GM18505 (cell line): ENCODE results near the gene PALMD.

Experiments used
- ATAC-seq: cut with Tn5 transposase; IDR thresholded peaks from one replicate; pipeline ENCODE4 v1.9.1; 2021; ENCODE audit not compliant: unreplicated experiment
- POLR2A ChIP-seq: IDR thresholded peaks from 4 replicates; pipeline ENCODE4 v1.6.1; 2011; ENCODE audit warnings: borderline replicate concordance; ENCODE audit not compliant: insufficient read depth, insufficient read length; ENCODE audit errors: extremely low read depth

PALMD gene

GRCh38 chr1:99710994-99711393 is 65.1 kb downstream of the PALMD start:
- TF ChIP-seq POLR2A, result no peak
- ATAC-seq, result no peak

DNA sequence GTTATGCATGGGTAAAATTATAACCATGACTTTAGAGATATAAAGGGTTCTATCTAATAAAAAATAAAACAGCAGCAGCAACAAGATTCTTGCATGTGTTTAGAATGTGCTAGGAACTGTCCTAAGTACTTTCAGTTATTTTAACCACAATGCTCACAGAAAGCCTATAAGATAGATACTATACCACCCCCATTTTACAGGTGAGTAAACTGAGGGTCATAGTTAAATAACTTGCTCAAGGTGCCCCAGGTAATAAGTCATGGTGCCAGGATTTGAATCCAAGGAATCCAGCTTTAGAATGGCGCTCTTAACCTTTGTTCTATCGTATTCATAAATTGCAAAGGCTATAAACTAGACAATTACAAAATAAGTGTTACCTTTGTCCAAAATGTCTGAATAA is 67.1 kb downstream of the PALMD start:
- no peak for TF ChIP-seq POLR2A
- no peak for ATAC-seq

DNA sequence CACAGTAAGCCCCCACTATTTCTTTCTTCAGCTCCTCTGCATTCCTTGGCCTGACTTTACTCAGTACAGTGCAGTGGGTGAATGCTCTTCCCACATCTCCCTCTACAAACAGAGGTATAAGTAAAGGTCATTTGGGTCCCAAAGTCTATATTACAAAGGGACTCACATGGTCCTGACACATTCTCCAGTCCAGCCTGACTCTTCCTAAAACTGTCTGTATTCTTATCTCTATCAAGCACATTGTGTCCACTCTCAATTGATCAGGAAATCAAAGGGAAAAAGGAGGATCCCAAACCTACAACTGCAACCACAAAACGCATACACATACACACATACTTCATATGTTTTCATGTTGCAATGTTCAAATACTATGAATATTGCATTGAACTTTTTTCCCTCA is 71.1 kb downstream of the PALMD start:
- TF ChIP-seq POLR2A, result no peak
- no peak for ATAC-seq

- no peak for ATAC-seq
- TF ChIP-seq POLR2A, result no peak
These were observed 77.3 kb downstream of the PALMD start for GRCh38 chr1:99723251-99723650.

DNA sequence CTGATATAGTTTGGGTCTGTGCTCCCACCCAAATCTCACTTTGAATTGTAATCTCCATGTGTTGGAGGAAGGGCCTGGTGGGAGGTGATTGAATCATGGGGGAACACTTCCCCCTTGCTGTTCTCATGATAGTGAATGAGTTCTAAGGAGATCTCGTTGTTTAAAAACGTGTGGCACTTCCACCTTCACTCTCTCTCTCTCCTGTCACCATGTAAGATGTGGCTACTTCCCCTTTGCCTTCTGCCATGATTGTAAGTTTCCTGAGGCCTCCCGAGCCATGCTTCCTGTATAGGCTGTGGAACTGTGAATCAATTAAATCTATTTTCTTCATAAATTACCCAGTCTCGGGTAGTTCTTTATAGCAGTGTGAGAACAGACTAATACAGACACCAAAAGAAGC is 80.1 kb downstream of the PALMD start:
- no peak for TF ChIP-seq POLR2A
- no peak for ATAC-seq

GRCh38 chr1:99726407-99726806 is 80.5 kb downstream of the PALMD start:
- no peak for ATAC-seq
- no peak for TF ChIP-seq POLR2A

- TF ChIP-seq POLR2A, result no peak
- no peak for ATAC-seq
These were observed 80.9 kb downstream of the PALMD start for GRCh38 chr1:99726818-99727217.

GRCh38 chr1:99727575-99728185 is 81.8 kb downstream of the PALMD start:
- TF ChIP-seq POLR2A, result no peak
- ATAC-seq, result no peak

- peak; percentile 45 for ATAC-seq
- no peak for TF ChIP-seq POLR2A
These were observed 82.8 kb downstream of the PALMD start for GRCh38 chr1:99728494-99729235.

DNA sequence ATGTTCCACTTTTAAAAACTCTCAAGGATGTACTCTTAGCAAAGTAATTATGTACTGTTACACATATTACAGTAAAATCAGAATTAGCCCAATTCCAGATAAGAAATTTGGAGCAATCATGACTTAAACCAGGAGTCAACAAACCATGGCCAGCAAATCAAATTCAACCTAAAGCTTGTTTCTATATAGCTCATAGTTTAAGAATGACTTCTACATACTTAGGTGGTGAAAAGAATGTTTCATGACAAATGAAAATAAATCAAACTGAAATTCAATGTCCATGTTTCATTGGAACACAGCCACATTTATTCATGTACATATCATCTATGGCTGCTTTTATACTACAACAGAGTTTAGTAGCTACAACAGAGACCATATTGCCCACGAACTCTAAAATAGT is 85.5 kb downstream of the PALMD start:
- TF ChIP-seq POLR2A, result no peak
- ATAC-seq, result peak; percentile 45

GRCh38 chr1:99735852-99736251 is 89.9 kb downstream of the PALMD start:
- no peak for ATAC-seq

GRCh38 chr1:99737016-99737415 is 91.1 kb downstream of the PALMD start:
- TF ChIP-seq POLR2A, result no peak
- ATAC-seq, result peak; percentile 59

More at GRCh38 chr1:99735852-99736251, 89.9 kb downstream of the PALMD start:
- TF ChIP-seq POLR2A, result no peak

DNA sequence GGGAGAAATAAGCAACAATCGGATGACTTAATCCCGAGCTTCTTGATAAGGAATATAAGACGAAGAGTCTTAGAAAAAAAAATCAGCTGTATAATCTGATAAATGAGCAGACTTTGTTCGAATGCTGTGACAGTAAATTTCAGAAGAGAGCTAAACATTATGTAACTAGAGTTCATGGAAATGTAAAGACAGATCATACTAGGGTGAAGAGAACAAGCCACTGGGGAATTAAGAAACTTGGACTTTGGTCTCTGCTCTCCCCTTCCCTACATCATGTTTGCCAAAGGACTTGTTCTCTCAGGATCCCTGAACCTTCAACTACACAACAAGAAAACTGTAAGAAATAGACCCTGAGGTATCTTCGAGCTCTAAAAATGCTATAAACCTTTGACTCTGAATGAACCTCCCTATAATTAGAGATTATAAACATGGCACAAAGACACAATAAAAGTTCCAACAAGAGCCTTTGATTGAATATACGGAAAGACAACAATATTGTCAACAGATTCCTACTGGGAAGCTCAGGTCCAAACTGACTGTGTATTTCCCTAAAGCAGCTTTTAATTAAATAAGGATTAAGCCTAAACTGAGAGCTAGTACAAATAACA is 93.0 kb downstream of the PALMD start:
- ATAC-seq, result no peak
- TF ChIP-seq POLR2A, result no peak

DNA sequence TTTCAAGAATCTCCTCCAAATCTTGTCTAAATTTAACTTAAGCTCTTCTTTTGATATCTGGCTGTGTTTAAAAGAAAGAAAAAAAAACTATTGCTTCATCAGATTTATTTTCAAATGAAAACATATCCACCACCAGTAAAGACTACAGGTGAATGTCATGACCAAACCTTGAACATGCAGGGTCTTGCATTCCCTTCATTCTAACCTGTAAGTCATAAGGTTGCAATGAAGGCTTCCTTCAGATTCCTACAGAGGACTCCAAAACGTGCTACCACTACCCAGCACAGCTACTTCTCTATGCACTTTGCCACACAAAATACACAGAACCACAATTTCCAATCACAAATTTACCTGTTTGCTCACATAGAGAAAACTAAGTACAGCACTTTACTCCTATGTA is 94.2 kb downstream of the PALMD start:
- no peak for TF ChIP-seq POLR2A
- no peak for ATAC-seq
